Gastroesophageal sphincter (tissue), 3 donors: Measurements from ENCODE around the gene AACS.

Experiments
- CTCF ChIP-seq, 4 experiments: fragments of 200-600 bp in 2 of 4; fragments of 450-650 bp in 2 of 4; sonication (generic) in 1 of 4; IDR thresholded peaks; one replicate each; pipeline ENCODE4 v1.5.1; 2017 to 2019; ENCODE audit warnings: antibody characterized with exemption in 4 of 4, mild to moderate bottlenecking in 2 of 4, moderate library complexity in 2 of 4
- EP300 ChIP-seq: sonication (generic); formaldehyde crosslinking; IDR thresholded peaks from one replicate; pipeline ENCODE4 v1.6.1; 2017; ENCODE audit warnings: antibody characterized with exemption, mild to moderate bottlenecking
- POLR2A ChIP-seq, 2 donors: fragments of 450-650 bp; IDR thresholded peaks; one replicate each; pipeline ENCODE4 v1.6.1; 2017; ENCODE audit warnings: antibody characterized with exemption in 2 of 2, mild to moderate bottlenecking in 2 of 2, moderate library complexity in 1 of 2
- POLR2AphosphoS5 ChIP-seq: sonication (generic); formaldehyde crosslinking; IDR thresholded peaks from one replicate; pipeline ENCODE4 v1.6.1; 2017; ENCODE audit warnings: antibody characterized with exemption

- TF ChIP-seq POLR2AphosphoS5: no peak
- no peak for TF ChIP-seq POLR2A (IDR thresholded peaks at IDR 0.05)
- no peak for TF ChIP-seq CTCF (IDR thresholded peaks at IDR 0.05)
- TF ChIP-seq EP300: no peak
These were observed 4.0 kb upstream of the AACS start for GRCh38 chr12:125061229-125061628.
